Suppressor macrophage treated with lipopolysaccharide for 4 hours (primary cell): ENCODE results near the gene DNAJB4.
"Not testable (repeated sequence)": the region's sequence is repeated elsewhere in the genome, so short reads cannot be mapped to it uniquely, and the experiment has no call there.

Experiments used
- DNase-seq: peaks from one replicate; pipeline ENCODE4 v3.0.0-alpha.2; 2020

Gene DNAJB4

DNA sequence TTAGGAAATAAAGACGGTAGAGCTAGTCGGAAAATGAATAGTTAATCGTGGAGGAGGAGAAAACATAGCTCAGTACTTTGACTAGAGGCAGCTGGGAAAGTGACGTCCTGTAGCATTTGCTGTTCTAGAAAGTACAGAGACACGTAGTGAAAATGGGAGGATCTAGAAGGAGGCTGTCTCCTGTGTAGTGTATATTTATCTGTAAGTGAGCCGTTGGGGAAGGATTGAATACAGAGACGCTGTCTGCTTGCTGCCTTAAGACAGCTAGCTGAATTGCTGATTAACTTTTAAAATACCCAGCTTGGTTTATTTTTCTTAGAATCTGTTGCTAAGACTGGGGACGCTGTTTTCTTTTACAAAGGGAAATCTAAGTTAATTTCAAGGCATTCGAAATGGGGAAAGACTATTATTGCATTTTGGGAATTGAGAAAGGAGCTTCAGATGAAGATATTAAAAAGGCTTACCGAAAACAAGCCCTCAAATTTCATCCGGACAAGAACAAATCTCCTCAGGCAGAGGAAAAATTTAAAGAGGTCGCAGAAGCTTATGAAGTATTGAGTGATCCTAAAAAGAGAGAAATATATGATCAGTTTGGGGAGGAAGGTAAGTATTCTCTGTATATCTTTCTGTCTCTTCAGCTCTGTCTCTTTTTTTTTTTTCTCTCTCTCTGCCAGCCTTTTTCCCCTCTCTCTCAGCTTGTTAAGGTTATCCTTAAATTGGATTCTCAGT, at the start of gene DNAJB4:
TSS of gene DNAJB4 (plus strand) at position 221 of the 729 bp plus-strand sequence. CDS start at position 393, 172 bp downstream.
- peak; percentile 95 for DNase-seq

DNA sequence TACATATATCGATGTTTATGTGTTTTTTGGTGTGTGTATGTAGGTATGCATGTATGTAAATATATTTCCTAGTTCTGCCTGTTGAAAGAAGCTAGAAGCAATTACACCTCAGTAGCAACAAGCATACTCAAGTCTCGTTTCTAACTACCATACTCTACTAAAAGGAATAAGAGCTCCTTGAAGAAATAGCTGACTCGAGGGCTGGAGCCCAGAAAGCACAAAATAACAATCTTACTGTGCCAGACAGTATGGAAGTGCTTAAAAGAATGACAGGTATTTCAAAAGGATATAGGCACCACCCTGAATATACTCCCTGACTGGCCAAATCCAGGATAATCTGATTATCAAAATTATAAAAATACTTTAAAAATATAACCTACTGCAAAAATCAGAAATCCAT, 49.0 kb upstream of the DNAJB4 start:
- no peak for DNase-seq

DNA sequence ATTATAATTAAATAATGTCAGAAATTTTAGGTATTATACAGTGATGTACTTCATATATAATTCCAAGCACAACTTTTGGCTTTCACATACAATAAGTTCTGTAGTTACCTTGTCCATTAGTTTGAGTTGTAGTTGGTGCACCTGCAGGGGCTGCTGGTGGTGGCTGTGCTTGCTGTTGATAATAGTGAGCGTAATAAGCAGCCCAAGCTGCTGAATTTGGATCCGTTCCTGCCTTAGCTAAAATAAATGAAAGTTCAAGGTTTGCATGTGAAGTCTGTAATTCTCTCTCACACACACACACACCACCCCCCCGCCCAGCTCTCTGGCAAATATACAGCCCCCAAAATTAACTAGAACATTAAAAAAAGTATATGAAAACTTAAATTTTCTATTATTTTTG, 48.3 kb upstream of the DNAJB4 start:
- DNase-seq: no peak

DNA sequence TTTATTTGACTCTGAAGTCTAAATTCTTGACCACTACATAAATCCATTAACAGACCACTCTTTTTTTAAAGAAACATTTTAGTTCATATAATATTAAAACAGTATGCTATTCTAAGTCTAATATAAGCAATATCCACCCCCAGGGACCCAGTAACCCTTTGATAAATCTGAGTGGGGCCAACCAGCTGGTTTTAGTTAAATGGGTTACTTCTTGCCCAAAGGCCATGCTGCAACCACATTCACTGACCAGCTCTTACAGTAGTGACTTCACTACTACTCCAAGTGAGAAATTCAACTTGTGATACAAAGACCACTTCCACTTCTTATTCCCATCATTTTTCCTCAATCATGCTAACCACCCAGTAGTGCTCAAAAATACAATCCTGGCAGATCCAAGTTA, 46.3 kb upstream of the DNAJB4 start:
- no peak for DNase-seq

DNA sequence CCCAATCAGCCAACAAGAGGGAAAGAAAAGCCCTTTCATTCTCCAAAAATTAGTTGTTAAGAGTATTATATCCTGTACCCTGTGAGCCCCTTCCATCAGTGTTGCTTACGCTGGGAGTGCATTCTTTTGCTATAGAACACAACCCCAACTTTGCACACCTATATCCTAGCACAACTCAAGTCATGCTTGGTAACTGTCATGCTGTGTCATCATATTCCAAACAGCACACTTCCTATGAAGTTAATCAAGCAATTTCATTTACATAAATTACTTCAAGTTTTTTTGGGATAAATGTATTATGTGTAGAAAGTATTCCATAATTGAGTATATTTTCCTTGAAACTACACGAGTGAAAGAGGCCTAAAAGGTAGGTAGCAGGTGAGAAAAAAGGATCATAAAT, 45.9 kb upstream of the DNAJB4 start:
- DNase-seq: no peak

DNA sequence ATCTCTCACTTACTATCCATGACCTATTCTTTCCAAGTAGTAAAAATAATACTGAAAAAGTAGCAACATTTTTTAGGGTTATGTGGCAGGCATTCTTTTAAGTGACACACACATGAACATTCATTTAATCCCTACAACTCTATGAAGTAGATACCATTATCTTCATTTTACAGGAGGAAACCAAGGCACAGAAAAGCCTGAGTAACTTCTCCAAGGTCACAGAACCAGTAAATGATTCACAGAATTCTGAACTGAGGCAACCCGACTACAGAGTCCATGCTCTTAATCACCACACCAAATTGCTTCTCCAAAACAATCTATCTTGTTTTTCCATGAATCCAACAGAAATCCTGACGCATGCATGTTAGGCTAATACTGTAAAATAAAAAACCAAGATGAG, 43.3 kb upstream of the DNAJB4 start:
- DNase-seq: no peak

DNA sequence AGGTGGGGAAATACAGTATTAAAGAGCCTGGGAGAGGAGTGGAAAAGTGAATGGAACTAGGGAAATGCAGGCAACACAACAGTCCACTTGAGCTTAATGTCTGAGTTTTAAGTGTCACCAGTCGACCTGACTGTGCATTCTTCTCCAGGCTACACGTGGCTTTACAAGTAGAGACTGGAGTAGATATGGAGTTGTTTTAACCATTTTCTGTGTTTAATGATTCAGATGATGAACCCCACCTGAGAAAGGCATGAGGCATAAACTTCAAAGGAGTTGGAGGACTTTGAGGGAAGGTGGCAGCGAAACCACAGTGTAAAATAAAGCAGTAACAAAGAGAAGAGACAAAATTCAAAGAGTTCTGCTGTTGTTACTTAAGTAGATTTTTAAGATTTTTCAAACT, 38.4 kb upstream of the DNAJB4 start:
- DNase-seq: no peak

DNA sequence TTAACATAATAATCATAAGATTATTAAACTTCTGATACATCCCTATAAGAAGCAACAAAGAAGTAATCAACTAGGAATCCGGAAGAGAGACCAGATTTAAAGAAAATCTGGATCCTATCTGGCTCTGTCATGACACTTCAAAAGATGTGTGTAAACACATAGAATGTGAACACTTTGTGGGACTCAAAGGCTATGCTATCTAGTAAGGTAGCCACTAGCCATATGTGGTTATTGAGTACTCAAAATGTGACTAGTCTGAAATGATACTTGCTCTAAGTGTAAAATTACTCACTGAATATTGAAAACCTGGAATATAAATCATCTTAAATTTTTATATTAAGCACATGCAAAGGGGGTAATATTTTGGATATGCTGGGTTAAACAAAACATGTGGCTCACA, 34.5 kb upstream of the DNAJB4 start:
- DNase-seq: no peak

DNA sequence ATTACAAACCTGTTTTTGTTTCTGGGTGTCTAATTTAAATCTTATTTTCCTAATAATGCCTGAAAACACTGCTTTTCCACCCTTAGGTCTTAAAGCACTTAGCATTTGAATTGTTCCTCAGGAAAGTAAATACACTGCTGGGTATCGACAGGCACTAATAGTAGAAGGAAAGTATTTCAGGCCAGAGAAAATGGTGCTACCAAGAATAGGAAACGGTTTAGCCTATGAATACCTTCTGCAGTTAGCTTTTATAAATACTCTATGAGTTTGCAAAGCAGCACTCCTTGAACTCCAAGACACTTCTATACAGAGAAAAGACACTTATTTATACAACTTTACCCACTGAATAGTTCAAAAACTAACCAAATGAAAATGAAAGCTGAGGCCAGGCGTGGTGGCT, 32.7 kb upstream of the DNAJB4 start:
- DNase-seq: no peak

DNA sequence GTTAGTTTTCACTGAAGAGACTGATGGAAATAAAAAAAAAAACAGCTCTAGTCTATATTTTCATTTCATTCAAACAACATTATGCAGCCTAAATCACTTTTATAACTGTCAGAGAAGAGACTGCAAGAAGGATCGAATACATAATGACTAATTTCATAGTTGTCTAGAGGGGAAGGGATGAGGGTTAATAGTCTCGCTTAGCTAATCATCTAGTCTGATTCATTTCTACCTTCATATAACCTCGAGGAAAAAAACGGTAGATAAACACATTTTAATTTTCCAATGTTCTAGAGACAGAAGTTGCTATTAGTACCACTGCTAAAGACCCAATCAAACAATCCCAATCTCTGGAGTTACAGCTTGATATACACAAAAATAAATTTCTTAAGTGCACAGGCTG, 29.4 kb upstream of the DNAJB4 start:
- no peak for DNase-seq

DNA sequence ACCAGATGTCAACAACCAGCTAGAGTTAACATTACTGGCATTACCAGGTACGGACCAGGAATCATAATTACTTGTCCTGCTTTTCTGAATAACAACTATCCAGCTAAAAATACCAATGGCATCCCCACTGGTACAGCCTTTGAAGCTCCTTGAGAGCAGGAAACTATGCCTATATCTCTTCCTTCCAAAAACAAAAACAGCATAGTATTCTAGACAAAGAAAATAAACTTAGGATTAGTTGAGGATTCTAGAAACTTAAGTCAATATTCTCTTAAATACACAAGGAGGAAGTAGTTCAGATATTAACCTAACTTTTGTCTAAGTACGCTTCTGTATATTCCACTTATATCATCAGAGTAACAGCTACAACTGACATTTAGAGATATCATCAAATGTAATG, 28.8 kb upstream of the DNAJB4 start:
- DNase-seq: no peak

DNA sequence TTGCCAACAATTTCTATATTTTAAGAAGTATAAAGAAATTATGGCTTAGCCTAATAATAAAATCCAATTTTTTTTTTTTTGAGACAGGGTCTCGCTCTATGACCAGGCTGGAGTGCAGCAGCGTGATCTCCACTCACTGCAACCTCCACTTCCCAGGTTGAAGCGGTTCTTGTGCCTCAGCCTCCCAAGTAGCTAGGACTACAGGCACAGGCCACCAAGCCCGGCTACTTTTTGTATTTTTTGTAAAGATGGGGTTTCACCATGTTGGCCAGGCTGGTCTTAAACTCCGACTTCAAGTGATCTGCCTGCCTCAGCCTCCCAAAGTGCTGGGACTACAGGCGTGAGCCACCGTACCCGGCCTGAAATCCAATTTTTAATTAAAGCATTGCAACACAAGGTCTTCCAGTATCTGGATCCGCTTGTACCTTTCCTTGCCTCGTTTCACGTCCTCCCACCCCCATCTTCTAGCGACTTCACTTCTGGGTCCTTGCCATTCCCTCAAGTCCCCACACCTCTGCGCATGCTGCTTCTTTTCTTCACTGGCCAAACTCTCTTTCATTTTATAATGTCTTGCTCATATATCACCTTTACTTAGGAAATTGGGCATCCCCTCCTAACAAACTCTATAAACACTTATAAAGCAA, 28.2 kb upstream of the DNAJB4 start:
- DNase-seq: no peak

DNA sequence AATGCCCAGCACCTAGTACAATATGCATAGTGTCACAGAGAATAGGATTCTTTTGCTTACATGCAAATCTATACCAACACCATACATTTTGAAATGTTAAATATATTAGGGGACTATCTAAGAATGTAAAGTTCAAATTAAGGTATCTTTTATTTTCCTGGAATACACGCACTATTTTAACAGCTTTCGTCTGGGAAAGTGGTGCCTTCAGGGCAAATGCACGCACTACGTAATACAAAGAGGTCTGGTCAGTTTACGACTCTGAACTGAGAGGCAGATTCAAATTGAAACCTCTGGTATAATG, 26.8 kb upstream of the DNAJB4 start:
- DNase-seq: no peak

DNA sequence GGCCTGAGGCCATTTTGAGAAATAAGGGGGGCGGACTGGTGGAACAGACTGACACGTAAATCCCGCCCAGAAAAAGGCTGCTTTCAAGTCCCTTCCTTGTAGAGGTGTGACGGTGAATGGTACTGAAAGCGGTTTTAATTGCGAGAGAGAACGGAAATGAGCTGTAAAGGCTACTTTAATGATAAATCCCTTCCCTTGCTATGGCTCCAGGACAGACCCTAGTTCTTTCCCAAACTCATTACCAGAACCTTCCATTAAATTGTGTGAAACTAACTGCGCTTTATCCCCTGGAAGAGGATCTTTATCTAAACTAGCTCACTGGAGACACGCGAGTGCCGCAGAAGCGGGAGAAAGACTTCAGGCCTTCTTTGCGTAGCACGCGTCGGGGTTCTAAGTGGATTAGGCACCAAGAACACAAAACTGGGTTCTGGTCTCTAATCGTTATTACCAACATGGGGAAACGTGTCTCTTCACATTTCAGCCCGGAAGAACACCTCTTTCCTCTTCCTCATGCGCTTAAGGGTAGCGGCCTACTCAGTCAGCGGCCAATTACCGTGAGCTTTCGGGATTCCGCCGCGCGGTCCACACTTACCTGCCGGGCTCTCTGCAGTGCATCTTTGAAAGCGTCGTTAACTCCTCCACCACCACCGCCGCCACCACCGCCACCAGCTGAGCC, 26.3 kb upstream of the DNAJB4 start:
- peak; percentile 94 for DNase-seq

DNA sequence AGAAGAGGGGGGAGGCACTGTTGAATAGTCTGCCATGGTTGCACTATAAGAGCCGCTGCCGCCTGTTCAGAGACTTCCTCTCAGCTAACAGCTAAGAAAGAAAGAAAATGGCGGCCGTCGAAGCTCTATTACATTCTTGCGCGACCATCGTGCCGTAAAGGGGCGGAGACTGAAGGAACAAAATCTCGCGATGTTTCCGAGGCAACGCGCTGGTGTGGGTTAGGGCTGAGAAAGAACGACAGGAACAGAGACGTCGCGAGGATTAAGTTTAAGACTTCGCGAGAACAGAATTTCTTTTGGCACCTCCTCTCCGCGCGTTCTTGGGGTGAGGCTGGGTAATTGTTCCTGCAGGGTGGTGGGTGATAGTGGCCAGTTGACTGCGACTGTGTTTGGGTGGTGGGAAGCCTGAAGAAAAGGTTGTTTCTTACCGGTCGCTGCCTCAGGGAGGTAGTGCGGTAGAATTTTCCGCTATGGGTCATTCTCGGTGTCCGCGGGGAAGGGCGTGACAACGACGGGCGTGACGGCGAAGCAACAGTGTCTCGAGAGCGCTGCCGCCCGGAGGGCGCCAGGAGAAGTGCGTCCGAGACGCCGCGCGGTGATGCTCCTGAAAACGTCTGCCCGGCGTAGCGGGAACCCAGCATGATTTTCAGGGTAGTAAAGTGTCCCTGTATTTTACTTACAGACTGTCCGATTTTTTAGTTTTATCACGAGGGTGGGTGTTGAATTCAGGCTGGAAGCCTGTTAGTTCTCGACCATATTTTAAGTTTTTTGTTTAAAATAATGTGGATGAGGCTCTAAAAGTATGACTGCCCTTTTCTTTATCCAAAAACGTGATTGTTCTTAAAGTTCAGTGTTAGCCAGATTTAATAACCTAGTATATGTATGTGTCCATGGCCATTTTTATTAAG, 25.5 kb upstream of the DNAJB4 start, which contains the start of gene FUBP1:
TSS of gene FUBP1 (minus strand) at position 104 of the 908 bp plus-strand sequence. CDS start at position 36, 68 bp downstream.
- peak; percentile 100 for DNase-seq

DNA sequence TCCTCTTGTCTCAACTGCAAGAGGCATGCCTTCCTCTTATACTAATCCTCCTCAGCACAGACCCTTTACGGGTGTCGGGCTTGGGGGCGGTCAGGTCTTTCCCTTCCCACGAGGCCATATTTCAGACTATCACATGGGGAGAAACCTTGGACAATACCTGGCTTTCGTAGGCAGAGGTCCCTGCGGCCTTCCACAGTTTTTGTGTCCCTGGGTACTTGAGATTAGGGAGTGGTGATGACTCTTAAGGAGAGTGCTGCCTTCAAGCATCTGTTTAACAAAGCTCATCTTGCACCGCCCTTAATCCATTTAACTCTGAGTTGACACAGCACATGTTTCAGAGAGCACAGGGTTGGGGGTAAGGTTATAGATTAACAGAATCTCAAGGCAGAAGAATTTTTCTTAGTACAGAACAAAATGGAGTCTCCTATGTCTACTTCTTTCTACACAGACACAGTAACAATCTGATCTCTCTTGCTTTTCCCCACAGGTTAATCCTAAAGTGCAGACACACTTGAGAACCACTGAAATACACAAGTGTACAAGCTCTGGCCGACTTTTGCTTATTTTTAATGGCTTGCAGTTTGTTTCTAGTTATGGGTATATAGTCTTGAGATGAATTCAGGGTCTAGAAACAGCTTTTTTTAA, 21.3 kb upstream of the DNAJB4 start:
- DNase-seq: not testable (repeated sequence)

DNA sequence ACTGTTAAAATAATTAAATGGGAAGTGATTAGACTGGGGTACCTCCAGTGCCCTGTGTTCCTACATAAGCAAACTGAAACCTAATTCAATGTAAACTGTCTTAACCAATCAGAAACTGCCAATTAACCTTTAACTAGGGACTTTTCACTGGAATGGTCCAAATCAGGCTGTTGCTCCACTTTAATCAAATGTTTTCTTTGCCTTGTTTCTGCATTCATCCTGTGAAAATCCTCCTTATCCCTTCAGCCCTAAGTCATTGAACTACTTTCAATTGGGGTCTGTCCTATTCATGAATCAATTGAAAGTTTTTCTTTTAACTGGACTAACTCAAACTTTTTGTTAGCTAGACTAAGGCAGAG, 20.8 kb upstream of the DNAJB4 start:
- DNase-seq: no peak

DNA sequence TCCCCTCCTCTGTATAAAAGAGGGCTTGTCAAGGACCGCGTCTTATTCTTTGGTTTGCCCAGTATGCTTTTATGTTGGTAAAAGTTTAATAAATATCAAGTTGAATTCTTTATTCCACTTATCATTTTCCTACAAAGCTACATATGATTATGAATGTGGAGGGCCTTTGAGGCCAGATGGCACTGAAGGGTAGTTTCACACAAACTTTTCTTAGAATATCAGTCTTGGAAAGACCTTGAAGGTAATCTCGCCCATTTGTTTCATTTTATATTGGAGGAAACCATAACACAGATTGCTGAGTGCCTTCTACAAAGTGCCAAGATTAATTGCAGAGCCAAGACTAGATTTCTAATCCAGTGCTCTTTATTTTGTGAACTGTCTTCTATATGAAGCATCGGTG, 20.1 kb upstream of the DNAJB4 start:
- DNase-seq: no peak

DNA sequence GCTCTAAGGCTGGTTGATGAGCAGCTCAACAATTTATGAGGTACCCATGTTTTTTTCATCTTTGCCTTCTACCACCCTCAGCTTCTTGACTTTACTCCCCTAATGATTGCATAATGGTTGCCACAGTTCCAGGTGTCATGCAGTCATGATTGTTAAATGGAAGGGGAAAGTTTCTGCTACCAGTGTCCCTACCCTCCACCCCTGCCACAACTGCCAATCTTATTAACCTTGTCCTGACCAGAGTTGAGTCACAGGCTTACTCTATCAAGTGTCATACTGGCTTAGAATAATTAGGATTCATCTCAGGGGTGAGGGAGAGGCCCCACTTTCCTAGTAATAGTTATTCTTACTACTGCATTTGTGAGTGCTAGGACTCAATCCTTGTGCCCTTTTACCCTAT, 17.9 kb upstream of the DNAJB4 start:
- no peak for DNase-seq

DNA sequence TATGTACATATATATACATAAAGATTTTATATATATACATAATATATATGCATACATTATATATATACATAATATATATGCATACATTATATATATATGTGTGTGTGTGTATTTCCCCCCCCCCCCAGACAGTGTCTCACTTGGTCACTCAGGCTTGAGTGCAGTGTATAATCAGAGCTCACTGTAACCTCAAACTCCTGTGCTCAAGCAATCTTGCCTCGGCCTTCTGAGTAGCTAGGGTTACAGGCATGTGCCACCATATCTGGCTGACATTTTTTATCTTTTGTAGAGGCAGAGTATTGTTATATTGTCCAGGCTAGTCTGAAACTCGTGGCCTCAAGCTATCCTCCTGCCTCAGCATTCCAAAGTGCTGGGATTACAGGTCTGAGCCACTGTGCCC, 16.8 kb upstream of the DNAJB4 start:
- DNase-seq: no peak

DNA sequence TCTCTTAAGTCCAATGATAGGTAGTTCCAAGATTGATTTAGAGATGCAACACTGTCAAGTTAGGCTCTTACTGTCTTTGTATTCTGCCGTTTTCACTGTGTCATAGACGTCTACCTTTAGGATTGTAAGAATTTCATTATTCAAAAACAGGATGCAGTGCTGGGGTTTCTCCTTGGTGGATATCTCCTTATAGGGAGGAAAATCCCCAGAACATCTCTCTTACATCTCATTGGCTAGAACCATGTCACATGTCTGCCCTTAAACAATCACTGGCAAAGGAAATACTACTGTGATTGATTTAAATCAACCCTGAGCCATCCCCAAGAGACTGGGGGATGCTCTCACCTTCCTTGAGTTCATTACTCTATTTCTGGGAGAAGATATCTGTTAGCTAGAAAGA, 15.0 kb upstream of the DNAJB4 start:
- no peak for DNase-seq

DNA sequence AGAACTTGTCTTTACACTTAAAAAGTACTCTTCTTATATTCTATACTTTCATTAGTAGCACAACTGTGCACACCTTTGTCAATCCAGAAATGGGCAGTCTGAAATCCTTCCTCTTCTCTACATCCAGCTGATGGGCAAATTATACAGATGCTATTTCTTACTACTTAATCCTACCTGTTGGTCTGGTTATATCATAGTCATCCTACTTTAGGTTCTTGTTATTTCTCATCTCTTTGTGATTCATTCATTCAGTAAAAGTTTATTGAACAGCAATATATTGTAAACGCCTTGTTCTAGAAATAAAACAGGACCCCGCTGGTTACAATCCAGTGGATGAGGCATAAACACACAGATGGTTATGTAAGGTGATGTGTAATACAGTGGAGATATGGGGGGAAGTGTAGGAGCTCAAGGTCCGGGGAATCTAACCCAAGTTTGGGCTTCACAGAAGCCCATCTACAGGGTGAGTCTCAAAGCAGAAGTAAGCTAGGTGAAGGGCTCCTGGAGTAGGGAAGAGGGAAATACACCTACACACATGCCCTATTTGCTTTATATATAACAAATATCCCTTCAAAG, 14.0 kb upstream of the DNAJB4 start:
- no peak for DNase-seq
